ENCODE data around the gene MED29. TPM values are rescaled to one million over a fixed set of nuclear protein-coding genes. Genes with fewer than 3 reads are reported as not detected.

Gene MED29
- total RNA-seq, 4 donors from 2014 or later = 25.5 to 48.1 (median 37.7) TPM

GRCh38 chr19:39422020-39422419 lies 30.8 kb downstream of the MED29 start:
- no peaks in the 10 kb centered on the region for H3K36me3 ChIP-seq
- no peaks in the 10 kb centered on the region for H3K9me3 ChIP-seq
- TF ChIP-seq CTCF (IDR thresholded peaks at IDR 0.05 in 4 of 5, conservative IDR thresholded peaks at IDR 0.05 in 1 of 5) (no peak), POLR2A (IDR thresholded peaks at IDR 0.05) (no peak)
- H3K27me3 ChIP-seq = no peaks in the 10 kb centered on the region
- no peaks in the 10 kb centered on the region for H3K4me1 ChIP-seq
- in situ Hi-C loops (cut with MboI; ENCODE audit: low sequenced_read_pairs in 4 of 4) = no loop called here
- ATAC-seq = no peak
- no peak overlapping the region for H3K4me3 ChIP-seq
- DNase-seq = no peak
- intact Hi-C loops (cut with DNase I; ENCODE audit: low total_unique reads) = no loop called here
- H3K27ac ChIP-seq = no peak overlapping the region

DNA sequence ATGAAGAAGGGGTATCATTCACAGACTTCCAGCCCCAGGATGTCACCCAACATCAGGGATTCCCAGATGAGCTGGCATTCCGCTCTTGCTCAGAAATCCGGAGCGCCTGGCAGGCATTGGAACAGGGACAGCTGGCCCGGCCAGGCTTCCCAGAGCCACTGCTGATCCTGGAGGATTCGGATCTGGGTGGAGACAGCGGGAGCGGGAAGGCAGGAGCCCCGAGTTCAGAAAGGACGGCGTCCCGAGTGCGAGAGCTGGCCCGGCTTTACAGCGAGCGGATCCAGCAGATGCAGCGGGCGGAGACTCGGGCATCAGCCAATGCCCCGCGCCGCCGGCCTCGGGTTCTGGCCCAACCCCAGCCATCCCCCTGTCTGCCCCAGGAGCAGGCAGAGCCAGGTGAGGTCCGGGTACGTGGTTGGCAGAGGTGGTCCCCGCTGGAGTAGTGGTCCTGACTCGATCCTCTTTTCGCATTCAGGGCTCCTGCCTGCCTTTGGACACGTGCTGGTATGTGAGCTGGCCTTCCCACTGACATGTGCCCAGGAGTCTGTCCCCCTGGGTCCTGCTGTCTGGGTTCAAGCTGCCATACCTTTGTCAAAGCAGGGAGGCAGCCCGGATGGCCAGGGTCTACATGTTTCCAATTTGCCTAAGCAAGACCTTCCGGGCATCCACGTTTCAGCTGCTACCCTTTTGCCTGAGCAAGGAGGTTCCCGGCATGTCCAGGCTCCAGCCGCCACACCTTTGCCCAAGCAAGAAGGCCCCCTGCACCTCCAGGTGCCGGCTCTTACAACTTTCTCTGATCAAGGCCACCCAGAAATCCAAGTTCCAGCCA lies 32.3 kb downstream of the MED29 start:
- in situ Hi-C loops (cut with MboI; ENCODE audit: low sequenced_read_pairs in 4 of 4) (no loop called here), intact Hi-C loops (cut with DNase I; ENCODE audit: low total_unique reads) (no loop called here)
- Histone ChIP-seq H3K4me3 (no peak overlapping the region), H3K4me1 (peaks cover 1 to 4% of the 10 kb centered on the region in 2 donors), H3K36me3 (no peaks in the 10 kb centered on the region), H3K9me3 (no peaks in the 10 kb centered on the region), H3K27me3 (no peaks in the 10 kb centered on the region), H3K27ac (no peak overlapping the region)
- DNase-seq = no peak
- no peak for ATAC-seq
- no peak for TF ChIP-seq POLR2A (IDR thresholded peaks at IDR 0.05)
- TF ChIP-seq CTCF (IDR thresholded peaks at IDR 0.05 in 4 of 5, conservative IDR thresholded peaks at IDR 0.05 in 1 of 5) = no peak

DNA sequence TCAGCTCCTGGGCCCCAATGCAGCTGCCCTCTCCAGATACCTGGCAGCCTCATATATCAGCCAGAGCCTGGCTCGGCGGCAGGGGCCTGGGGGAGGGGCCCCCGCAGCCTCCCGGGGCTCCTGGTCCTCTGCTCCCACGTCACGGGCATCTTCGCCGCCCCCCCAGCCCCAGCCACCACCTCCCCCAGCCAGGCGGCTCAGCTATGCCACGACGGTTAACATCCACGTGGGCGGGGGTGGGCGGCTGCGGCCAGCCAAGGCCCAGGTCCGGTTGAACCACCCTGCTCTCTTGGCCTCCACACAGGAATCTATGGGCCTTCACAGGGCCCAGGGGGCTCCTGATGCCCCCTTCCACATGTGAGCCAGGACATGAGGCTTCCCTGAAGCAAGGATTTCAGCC lies 33.8 kb downstream of the MED29 start:
- Histone ChIP-seq H3K27ac (no peak overlapping the region), H3K4me3 (no peak overlapping the region), H3K36me3 (no peaks in the 10 kb centered on the region), H3K27me3 (no peaks in the 10 kb centered on the region), H3K9me3 (no peaks in the 10 kb centered on the region), H3K4me1 (peaks cover 2 to 11% of the 10 kb centered on the region in 2 donors)
- no peak for ATAC-seq
- intact Hi-C loops (cut with DNase I; ENCODE audit: low total_unique reads) (no loop called here), in situ Hi-C loops (cut with MboI; ENCODE audit: low sequenced_read_pairs in 4 of 4) (loop anchor here in 2 of 4 donors (25.0 kb wide), 2 partner anchors 112 to 412 kb away; partner anchors contain the start of genes DYRK1B (in 2 of the 2), FBL (in 2 of the 2), EID2 (in 1 of the 2) and EID2B (in 1 of the 2))
- no peak for TF ChIP-seq POLR2A (IDR thresholded peaks at IDR 0.05)
- TF ChIP-seq CTCF (IDR thresholded peaks at IDR 0.05 in 4 of 5, conservative IDR thresholded peaks at IDR 0.05 in 1 of 5) = no peak
- DNase-seq = no peak

DNA sequence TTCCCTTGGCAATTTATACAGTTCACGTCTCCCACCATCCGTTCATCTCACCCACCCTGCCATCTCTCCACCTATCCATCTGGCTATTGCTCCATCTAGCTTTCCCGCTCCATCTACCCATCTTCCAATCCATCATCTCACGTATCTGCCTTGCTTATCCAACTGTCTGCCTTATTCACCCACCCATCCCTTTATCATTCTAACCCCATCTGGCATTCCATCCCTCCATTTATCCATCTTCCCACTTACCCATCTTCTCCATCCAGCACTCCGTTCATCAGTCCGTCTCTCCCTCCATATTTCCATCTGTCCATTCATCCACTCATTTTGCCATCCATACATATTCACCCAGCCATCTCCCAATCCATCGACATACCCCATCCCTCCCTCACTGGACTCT lies 34.6 kb downstream of the MED29 start:
- TF ChIP-seq CTCF (IDR thresholded peaks at IDR 0.05 in 4 of 5, conservative IDR thresholded peaks at IDR 0.05 in 1 of 5) (no peak), POLR2A (IDR thresholded peaks at IDR 0.05) (no peak)
- DNase-seq = no peak
- no peaks in the 10 kb centered on the region for H3K36me3 ChIP-seq
- no peaks in the 10 kb centered on the region for H3K27me3 ChIP-seq
- H3K4me1 ChIP-seq = peaks cover 5 to 11% of the 10 kb centered on the region in 2 donors
- intact Hi-C loops (cut with DNase I; ENCODE audit: low total_unique reads) = no loop called here
- no peak overlapping the region for H3K4me3 ChIP-seq
- no peak for ATAC-seq
- in situ Hi-C loops (cut with MboI; ENCODE audit: low sequenced_read_pairs in 4 of 4) = loop anchor here in 2 of 4 donors (25.0 kb wide), 2 partner anchors 112 to 412 kb away; partner anchors contain the start of genes DYRK1B (in 2 of the 2), FBL (in 2 of the 2), EID2 (in 1 of the 2) and EID2B (in 1 of the 2)
- no peak overlapping the region for H3K27ac ChIP-seq
- no peaks in the 10 kb centered on the region for H3K9me3 ChIP-seq

Data from gastrocnemius medialis (tissue), 4 donors.